Measurements from ENCODE around the gene ELMO3.

ELMO3 gene

GRCh38 chr16:67174706-67175231 lies 24.2 kb upstream of the ELMO3 start:
- Histone ChIP-seq H3K9me2 (replicated peaks; ENCODE audit: control insufficient read depth, low read length) (no peaks in the 10 kb centered on the region), H3K27ac (ENCODE audit: low read depth, low read length) (no peak overlapping the region)

GRCh38 chr16:67176662-67177061 lies 22.3 kb upstream of the ELMO3 start:
- no peak overlapping the region for H3K4me3 ChIP-seq (ENCODE audit: low read length)
- no peaks in the 10 kb centered on the region for H3K9me2 ChIP-seq (replicated peaks; ENCODE audit: control insufficient read depth, low read length)
- H3K9me3 ChIP-seq (ENCODE audit: control insufficient read depth, insufficient read depth, low read length) = no peaks in the 10 kb centered on the region
- H3K79me2 ChIP-seq (ENCODE audit: control insufficient read depth, low read length) = no peaks in the 10 kb centered on the region
- 0 out of 2 replicates have a peak, but pooled peaks cover 4% of the 10 kb centered on the region for H4K20me1 ChIP-seq (ENCODE audit: control insufficient read depth, insufficient read depth, low read depth, low read length)
- H3K36me3 ChIP-seq (ENCODE audit: control insufficient read depth, low read length) = no peaks in the 10 kb centered on the region
- no peak overlapping the region for H3K4me2 ChIP-seq (ENCODE audit: low read length)
- H3K27ac ChIP-seq (ENCODE audit: low read depth, low read length) = no peak overlapping the region
- TF ChIP-seq EZH2phosphoT487 (IDR thresholded peaks at IDR 0.05; ENCODE audit: borderline replicate concordance, low read length) = no peak
- TF ChIP-seq CTCF (IDR thresholded peaks at IDR 0.05; ENCODE audit: low read depth, low read length, poor library complexity, severe bottlenecking) = no peak
- peaks cover 47% of the 10 kb centered on the region for H3K27me3 ChIP-seq (ENCODE audit: control insufficient read depth, low read length)
- H3F3A ChIP-seq (ENCODE audit: control insufficient read depth, insufficient read depth) = no peaks in the 10 kb centered on the region; the same call in 1 of the 2 replicates
- H3K4me1 ChIP-seq (ENCODE audit: control insufficient read depth, low read length) = peaks cover 24% of the 10 kb centered on the region

More at GRCh38 chr16:67174706-67175231, 24.2 kb upstream of the ELMO3 start:
- H3K79me2 ChIP-seq (ENCODE audit: control insufficient read depth, low read length) = no peaks in the 10 kb centered on the region
- peaks cover 34% of the 10 kb centered on the region for H3K4me1 ChIP-seq (ENCODE audit: control insufficient read depth, low read length)
- H3K27me3 ChIP-seq (ENCODE audit: control insufficient read depth, low read length) = peaks cover 64% of the 10 kb centered on the region
- no peaks in the 10 kb centered on the region for H3K36me3 ChIP-seq (ENCODE audit: control insufficient read depth, low read length)
- H3K4me2 ChIP-seq (ENCODE audit: low read length) = peak overlapping the region; percentile 89
- H3K4me3 ChIP-seq (ENCODE audit: low read length) = peak overlapping the region; percentile 67
- H3F3A ChIP-seq (ENCODE audit: control insufficient read depth, insufficient read depth) = no peaks in the 10 kb centered on the region; the same call in 1 of the 2 replicates
- TF ChIP-seq EZH2phosphoT487 (IDR thresholded peaks at IDR 0.05; ENCODE audit: borderline replicate concordance, low read length) = no peak
- 0 out of 2 replicates have a peak, but pooled peaks cover 4% of the 10 kb centered on the region for H4K20me1 ChIP-seq (ENCODE audit: control insufficient read depth, insufficient read depth, low read depth, low read length)
- H3K9me3 ChIP-seq (ENCODE audit: control insufficient read depth, insufficient read depth, low read length) = no peaks in the 10 kb centered on the region

- Histone ChIP-seq H3K9me3 (ENCODE audit: control insufficient read depth, insufficient read depth, low read length) (no peaks in the 10 kb centered on the region), H3K4me3 (ENCODE audit: low read length) (peak overlapping the region; percentile 67)
These were observed 20.9 kb upstream of the ELMO3 start for GRCh38 chr16:67177743-67178699.

More at GRCh38 chr16:67177743-67178699, 20.9 kb upstream of the ELMO3 start:
- Histone ChIP-seq H3K9me2 (replicated peaks; ENCODE audit: control insufficient read depth, low read length) (no peaks in the 10 kb centered on the region), H3K36me3 (ENCODE audit: control insufficient read depth, low read length) (no peaks in the 10 kb centered on the region), H3K4me2 (ENCODE audit: low read length) (peak overlapping the region; percentile 69), H3K79me2 (ENCODE audit: control insufficient read depth, low read length) (0 out of 2 replicates have a peak, but pooled peaks cover 5% of the 10 kb centered on the region), H3K4me1 (ENCODE audit: control insufficient read depth, low read length) (peaks cover 33% of the 10 kb centered on the region), H3F3A (ENCODE audit: control insufficient read depth, insufficient read depth) (no peaks in the 10 kb centered on the region; the same call in 1 of the 2 replicates), H3K27ac (ENCODE audit: low read depth, low read length) (no peak overlapping the region), H4K20me1 (ENCODE audit: control insufficient read depth, insufficient read depth, low read depth, low read length) (peaks cover 7% of the 10 kb centered on the region; the same call in 1 of the 2 replicates), H3K27me3 (ENCODE audit: control insufficient read depth, low read length) (peaks cover 42% of the 10 kb centered on the region)
- TF ChIP-seq EZH2phosphoT487 (IDR thresholded peaks at IDR 0.05; ENCODE audit: borderline replicate concordance, low read length) (no peak), CTCF (IDR thresholded peaks at IDR 0.05; ENCODE audit: low read depth, low read length, poor library complexity, severe bottlenecking) (no peak)
